Right forelimb (tissue), 1 donor: ENCODE measurements around the gene SMIM44.
A peak's percentile ranks its signal among the peaks of the same experiment; 100 is the strongest.
"Not testable (repeated sequence)": the region's sequence is repeated elsewhere in the genome, so short reads cannot be mapped to it uniquely, and the experiment has no call there.

ENCODE experiments used
- DNase-seq: peaks from one replicate; pipeline ENCODE4 v3.0.0-alpha.2; 2018

SMIM44 gene

DNA sequence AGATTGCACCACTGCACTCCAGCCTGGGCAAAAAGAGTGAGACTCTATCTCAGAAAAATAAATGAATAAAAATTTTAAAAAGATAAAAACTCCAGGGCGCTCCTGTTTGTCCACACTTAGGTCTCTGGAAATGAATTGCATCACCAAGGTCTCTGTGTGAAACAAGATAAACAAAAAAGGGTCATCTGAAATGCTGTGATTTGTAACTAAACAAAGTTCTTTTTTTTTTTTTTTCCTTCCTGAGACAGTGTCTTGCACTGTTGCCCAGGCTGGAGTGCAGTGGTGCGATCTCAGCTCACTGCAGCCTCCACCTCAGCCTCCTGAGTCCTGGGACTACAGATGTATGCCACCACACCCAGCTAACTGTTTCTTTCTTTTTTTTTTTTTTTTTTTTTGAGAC lies 34.4 kb upstream of the SMIM44 start:
- no peak for DNase-seq

DNA sequence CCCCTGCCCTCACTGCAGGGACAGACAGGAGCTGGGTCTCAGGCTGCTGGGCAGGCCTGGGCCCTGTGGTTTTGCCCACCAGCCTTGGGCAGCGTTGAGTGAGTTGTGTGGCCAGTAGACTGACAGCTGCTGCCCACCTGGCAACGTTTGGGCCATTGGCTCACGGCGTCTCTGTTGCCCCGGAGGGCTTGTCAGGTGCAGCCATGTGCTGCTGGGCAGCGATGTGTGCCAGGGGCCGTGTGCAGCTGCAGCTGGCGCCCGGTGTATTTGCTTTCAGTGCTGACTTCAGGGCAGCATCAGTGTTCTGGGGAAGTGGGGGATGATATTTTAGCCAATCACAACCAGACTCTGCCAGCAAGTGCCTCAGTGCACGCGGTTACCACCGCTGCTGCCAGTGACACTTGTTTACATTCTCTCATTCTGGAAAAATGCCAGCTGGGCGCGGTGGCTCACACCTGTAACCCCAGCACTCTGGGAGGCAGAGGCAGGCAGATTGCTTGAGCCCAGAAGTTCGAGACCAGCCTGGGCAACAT lies 33.5 kb upstream of the SMIM44 start:
- DNase-seq = no peak

GRCh38 chr19:3515891-3516422 lies 32.7 kb upstream of the SMIM44 start:
- DNase-seq = no peak

DNA sequence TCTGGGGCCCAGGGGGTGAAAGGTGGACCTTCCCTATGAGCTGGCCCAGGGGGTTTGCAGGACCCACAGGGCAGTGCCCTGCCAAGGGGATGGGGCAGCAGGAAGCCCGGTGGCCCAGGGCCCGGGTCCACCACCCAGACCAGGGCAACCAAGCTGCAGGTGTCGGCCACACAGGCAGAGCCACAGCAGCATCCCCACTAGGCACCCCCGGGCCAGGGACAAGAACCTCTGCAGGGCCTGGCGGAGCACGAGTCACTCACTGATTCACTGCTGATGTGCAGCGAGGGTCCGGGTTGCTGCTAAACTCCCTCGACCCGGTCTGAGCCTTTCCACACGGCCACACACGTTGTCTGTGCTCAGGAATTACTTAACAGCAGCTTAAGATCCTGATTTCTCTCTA lies 31.7 kb upstream of the SMIM44 start:
- DNase-seq = no peak

DNA sequence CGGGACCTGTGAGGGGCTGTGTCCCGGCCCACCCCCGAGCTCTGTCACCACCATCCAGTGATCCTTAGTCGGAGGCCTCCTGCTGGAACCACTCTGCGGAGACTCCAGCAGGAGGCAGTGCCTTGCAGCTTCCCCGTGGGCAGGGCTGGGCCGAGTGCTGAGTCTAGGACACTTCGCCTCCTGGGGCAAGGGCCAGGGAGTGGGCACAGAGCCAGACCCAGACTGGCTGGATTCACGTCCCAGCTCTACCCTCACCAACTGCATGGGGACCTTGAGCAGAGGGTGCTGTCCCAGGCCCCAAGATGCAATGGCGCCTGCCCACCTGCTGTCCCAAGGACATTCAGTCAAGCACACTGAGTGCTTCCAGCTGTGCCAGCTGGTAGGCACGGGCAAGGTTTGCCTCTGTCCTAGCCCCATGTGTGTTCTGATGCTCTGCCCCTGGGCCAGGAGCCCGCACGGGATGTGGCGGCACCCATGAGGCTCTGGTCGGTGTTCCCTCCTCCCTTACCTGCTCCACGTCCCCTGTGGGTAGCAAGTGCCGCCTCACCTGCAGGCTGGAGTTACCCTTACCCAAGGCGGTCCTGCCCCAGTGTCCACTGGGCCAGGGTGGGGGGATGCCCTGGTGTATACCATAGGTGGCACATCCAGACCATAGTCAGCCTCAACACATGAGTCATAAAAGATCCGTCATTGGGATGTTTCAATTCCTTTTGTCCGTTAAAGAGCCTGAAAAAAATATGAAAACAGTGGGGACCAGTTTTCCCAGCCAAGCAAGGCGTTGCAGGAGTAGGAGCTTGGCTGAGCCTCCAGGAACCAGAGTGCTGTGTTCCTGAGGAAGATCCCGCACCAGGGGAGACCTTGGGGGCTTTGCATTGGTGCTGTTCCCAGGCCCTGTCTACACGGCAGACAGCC lies 30.2 kb upstream of the SMIM44 start:
- DNase-seq = no peak

GRCh38 chr19:3512562-3513228 lies 29.5 kb upstream of the SMIM44 start:
- DNase-seq = no peak

GRCh38 chr19:3511506-3512251 lies 28.4 kb upstream of the SMIM44 start:
- no peak for DNase-seq

GRCh38 chr19:3510727-3511126 lies 27.5 kb upstream of the SMIM44 start:
- no peak for DNase-seq

- DNase-seq = no peak
These were observed 26.3 kb upstream of the SMIM44 start for GRCh38 chr19:3509566-3509989.

DNA sequence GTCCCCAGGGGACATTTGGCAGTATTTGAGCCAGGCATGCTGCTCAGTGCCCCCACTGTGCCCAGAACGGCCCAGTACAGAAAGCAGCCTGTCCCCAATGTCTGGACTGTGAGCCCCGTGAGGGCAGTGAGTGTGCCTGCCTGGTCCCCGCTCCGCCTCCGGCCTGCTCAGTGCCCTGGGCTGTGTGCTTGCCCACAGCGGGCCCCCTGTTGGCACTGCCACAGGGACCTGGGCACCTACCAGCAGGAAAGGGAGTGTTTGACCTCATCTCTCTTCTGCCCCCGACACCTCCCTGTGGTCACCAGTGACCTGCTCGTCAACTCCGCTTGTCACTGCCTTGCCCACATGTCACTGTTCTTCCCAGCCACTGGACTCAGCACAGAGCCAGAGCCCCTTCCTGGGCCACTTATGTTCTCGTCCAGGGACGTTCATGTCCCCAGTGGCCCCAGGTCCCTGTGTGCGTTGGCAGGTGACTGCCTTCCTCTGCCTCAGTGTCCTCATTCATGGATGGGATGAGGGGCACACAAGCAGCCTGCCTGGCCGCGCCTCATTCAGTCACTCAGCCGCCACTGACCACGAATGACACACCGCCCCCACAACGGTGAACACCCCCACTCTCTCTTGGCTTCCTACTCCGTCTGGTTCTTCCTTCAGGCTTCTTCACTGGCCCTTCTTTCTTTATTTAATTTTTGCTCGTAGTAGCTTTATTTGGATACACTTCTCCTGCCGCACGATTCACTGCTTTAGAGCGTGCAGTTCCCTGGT lies 25.7 kb upstream of the SMIM44 start:
- no peak for DNase-seq

DNA sequence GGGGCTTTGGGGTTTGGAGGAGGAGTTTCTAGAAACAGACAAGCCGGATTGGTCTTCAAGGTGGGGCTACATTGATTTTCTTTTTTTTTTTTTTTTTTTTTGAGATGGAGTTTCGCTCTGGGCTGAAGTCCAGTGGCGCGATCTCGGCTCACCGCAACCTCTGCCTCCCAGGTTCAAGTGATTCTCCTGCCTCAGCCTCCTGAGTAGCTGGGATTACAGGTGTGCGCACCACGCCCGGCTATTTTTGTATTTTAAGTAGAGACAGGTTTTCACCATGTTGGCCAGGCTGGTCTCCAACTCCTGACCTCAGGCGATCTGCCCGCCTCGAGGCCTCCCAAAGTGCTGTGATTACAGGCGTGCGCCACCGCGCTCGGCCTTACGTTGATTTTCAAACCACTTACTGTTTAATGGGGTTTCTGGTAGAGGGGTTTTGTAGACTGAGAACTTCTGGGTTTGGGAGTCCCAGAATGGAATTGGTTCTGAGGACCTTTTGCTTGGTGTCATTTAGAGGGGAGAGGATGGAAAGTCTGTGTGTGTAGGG lies 24.9 kb upstream of the SMIM44 start:
- not testable (repeated sequence) for DNase-seq

DNA sequence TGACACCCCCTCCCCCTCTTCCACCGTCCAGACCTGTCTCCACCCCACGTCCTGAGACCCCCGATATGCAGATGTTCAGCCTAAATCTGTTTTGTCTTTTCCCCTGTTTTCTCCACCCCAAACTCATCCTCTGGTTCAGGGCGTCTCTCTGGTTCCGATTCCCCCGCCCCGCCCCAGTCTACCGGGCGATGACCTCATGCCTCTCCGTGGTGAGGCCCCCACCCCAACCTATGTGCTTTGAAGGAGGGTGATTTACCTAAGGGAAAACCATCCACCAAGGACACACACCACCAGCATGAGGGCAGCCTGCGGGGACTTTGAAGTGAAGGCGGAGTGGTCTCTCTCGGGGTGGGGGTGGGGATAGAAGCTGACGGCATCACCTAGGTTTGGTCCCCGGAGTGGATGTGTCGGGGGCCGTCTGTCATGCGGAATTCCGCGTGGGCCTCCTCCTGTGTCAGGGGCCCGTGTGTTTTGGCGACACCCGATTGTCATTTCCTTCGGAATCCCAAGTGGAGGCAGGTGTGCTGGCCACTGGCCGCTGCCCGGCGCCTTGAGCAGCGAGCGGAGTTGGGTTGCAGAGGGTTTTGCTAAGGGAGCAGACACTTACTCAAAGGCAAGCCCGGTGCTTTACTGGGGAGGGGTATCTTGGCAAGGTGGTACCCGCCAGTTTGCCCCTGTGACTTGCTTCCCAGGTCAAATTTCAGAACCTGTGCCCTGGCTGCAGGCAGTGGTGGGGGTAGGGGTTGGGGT lies 24.3 kb upstream of the SMIM44 start:
- peak; percentile 53 for DNase-seq

DNA sequence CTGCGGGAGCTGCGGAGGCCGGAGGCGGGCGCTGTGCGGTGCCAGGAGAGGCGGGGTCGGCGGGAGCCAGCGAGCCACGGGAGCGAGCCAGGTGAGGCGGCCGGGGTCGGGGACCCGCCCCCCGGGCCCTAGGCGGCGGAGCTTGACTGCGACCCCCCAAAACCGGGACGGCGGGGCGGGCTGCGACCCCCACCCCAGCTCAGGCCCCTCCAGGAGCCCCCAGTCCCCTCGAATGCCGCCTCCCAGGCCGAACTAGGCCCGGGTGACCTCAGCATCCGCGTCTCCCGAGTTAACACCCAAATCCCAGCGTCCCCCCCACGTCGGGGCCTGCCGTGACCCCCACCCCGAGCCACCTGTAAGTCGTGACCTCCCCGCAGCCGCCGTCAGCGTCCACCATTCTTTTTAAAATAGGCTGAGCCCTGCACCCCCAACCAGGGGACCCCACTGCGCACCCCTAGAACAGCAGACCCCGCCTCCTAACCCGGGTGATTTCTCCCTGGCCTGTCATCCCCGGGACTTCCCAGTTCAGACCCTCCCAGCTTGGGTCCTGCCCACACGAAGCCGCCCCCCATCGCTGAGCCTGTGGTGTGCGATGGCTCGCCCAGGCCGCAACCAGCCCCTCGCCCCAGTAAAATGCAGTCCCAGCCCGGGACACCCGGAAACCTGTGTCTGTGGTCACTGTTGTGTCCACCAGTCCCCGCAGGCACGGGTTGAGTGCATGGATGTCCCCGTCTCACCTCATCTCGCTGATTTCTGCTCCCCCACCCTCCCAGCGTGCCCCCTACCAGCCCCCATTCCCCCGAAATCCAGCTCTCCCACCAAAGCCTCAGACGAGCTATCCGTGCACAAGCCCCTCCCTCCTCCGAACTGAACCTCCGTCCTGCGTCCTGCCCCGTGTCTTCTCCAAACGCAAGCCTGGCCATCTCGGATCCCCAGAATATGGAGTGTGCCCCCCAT lies 23.4 kb upstream of the SMIM44 start:
- DNase-seq = peak; percentile 66

DNA sequence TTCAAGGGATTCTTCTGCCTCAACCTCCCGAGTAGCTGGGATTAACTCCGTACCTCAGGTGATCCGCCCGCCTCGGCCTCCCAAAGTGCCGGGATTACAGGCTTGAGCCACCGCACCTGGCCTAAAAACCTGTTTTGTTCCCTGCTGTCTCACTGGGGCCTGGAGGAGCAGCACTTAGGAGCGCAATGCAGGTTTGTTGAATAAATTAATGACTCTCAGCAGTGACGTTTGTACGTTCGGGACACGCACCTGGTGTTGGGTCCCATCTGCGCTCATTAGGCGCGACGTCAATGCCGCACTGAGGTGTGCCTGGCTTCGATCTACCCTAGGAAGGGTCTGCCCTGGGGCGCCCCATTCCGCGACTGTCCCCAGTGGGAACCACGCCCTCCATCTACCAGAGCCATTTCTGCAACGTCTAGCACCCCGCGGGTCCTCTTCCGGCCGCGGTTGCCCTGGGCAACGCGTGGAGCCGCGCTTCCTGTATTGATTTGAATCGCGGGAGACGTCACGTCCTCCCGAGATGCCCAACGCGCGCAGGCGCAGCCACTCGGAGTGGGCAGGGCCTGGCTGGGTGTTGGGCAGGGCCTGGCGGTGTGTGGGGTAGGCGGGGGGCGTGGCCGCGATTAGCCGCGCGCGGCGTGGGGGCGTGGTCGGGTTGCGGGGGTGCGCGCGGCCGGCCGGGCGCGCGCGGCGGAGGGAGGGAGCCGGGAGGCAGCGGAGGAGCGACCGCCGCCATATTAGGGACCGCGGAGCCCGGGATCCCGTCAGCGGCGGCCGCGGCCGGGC lies 22.6 kb upstream of the SMIM44 start, which contains the start of gene FZR1:
FZR1 (plus strand) TSS at position 714 of the 786 bp plus-strand sequence. CDS start 16,679 bp downstream, outside the sequence.
- peak; percentile 99 for DNase-seq

DNA sequence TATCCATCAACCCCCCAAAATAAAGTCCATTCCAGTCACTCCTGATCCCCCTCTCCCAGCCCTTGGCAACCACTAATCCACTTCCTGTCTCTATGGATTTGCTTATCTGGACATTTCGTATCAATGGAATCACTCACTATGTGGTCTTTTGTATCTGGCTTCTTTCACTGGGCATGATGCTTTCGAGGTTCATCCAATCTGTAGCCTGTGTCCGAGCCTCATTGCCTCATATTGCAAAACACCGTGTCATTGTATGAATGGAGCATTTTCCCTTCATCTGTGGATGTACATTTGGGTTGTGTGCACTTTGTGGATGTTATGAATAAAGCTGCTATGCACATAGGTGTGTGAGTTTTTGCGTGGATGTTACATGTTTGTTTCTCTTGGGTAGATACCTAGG lies 21.5 kb upstream of the SMIM44 start:
- no peak for DNase-seq

GRCh38 chr19:3503036-3503572 lies 19.9 kb upstream of the SMIM44 start:
- no peak for DNase-seq

DNA sequence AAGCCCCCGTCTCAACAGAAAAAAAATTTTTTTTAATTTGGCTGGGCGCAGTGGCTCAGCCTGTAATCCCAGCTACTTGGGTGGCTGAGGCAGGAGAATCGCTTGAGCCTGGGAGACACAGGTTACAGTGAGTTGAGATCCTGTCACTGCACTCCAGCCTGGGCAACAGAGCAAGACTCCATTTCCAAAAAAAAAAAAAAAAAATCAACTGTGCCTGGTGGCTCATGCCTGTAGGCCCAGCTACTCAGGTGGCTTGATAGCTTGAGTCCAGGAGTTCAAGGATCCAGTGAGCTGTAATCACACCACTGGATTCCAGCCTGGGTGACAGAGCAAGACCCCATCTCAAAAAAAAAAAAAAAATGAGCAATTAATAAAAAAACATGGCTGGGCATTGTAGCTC lies 18.5 kb upstream of the SMIM44 start:
- DNase-seq = no peak

DNA sequence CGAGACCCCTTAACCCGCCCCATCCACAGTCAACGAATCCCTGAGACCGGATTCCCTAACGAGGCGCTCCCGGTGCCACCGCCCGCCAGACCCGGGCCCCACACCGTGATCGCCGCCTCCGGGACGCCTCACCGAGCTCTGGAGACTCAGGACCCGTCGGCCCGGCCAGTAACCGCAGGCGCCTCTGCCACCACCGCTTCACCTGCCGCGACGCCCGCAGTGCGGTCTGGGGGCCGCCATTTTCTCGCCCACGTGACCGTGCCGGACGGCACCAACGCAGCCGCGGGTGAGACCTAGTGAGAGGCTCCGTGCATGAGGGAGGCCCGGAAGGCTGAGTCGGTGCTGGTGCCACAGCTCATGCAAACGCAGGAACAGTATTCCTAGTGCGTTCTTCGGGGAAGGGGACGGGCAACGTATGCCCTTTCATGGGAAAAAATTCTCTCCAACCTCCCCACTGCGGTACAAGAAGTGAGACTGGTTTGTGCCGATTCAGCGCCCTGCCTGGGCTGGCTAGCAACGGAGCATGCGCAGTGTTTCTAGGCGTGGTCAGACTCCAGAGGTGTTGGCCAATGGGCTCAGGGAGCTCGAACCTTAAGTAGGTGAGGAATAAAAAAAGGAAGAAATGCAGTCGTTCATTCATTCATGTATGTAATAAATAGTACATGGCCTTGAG lies 17.3 kb upstream of the SMIM44 start, which contains the start of gene DOHH:
DOHH (minus strand) TSS at position 246 of the 673 bp plus-strand sequence. CDS start 3,860 bp downstream, outside the sequence.
- peak; percentile 98 for DNase-seq
